Measurements from ENCODE around the gene CYP4F2.
"Not testable (repeated sequence)": the region's sequence is repeated elsewhere in the genome, so short reads cannot be mapped to it uniquely, and the experiment has no call there.

Gene CYP4F2

GRCh38 chr19:15900504-15900903, 2.6 kb upstream of the CYP4F2 start:
- no peak for TF ChIP-seq CTCF (IDR thresholded peaks at IDR 0.05; ENCODE audit: control insufficient read depth, extremely low read depth, insufficient read depth)
- DNase-seq (ENCODE audit: low read depth), result no peak
- no peak overlapping the region for H3K4me3 ChIP-seq (ENCODE audit: low read depth, low read length)

GRCh38 chr19:15900032-15900431, 2.2 kb upstream of the CYP4F2 start:
- not testable (repeated sequence) for DNase-seq (ENCODE audit: low read depth); H3K4me3 ChIP-seq (ENCODE audit: low read depth, low read length)

- not testable (repeated sequence) for DNase-seq (ENCODE audit: low read depth); H3K4me3 ChIP-seq (ENCODE audit: low read depth, low read length)
Measured at GRCh38 chr19:15899561-15899960, 1.7 kb upstream of the CYP4F2 start.

DNA sequence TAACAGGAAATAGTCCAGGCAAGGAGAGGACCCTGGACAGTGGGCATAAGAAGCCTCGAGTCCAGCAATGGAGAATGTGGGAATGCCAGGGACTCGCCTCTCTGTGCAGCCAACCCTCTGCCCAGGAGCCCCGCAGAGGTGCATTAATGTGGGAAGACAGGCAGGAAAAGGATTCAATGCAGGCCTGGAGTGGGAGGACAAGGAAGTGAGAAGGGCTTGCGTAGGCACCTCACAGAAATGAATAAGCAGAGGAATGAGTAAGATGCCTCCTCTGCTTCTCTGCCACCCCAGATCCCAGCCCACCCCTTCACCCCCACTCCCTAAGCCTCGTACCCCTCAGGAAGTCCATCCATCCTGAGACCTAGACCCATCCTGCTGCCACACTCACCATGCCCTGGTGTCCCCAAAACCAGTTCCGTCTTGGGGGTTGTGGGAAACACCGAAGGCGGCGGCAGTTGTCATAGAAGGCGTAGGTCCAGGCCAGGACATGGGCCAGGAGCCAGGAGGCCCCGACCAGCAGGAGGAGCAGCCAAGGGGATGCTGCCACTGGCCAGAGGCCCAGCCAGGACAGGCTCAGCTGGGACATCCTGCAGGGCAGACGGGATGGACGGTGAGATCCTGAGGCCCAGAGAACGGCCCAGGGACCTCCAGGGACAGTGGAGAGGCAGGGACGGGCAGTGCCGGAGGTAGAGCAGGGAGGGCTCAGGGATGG, 692 bp downstream of the CYP4F2 start:
- H3K4me3 ChIP-seq (ENCODE audit: low read depth, low read length), result no peak overlapping the region
- no peak for DNase-seq (ENCODE audit: low read depth)
- no peak for TF ChIP-seq CTCF (IDR thresholded peaks at IDR 0.05; ENCODE audit: control insufficient read depth, extremely low read depth, insufficient read depth)

DNA sequence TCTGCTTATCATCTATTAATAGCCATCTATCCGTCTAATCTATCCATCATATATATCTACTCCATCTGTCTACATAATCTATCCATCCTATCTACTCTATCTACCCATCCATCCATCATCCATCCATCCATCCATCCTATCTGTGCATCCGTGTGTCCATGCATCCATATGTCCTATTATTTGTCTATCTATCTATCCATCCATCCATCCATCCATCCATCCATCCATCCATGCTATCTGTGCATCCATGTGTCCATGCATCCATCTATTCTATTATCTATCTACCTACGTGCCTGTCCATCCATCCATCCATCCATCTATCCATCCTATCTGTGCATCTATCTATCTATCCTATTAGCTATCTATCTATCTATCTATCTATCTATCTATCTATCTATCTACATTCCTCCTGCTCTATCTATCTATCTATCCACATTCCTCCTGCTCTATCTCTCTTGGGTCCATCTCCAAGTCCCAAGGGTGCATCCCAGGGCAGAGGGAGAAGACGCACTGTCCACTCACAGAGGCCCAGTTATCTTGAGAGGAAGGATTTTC, 1.9 kb downstream of the CYP4F2 start:
- DNase-seq (ENCODE audit: low read depth), result no peak
- TF ChIP-seq CTCF (IDR thresholded peaks at IDR 0.05; ENCODE audit: control insufficient read depth, extremely low read depth, insufficient read depth), result no peak

GRCh38 chr19:15894359-15894758, 3.5 kb downstream of the CYP4F2 start:
- no peak overlapping the region for H3K4me3 ChIP-seq (ENCODE audit: low read depth, low read length)
- DNase-seq (ENCODE audit: low read depth), result no peak
- no peak for TF ChIP-seq CTCF (IDR thresholded peaks at IDR 0.05; ENCODE audit: control insufficient read depth, extremely low read depth, insufficient read depth)

More for the DNA sequence above, 1.9 kb downstream of the CYP4F2 start:
- no peak overlapping the region for H3K4me3 ChIP-seq (ENCODE audit: low read depth, low read length)

- no peak overlapping the region for H3K4me3 ChIP-seq (ENCODE audit: low read depth, low read length)
- no peak for DNase-seq (ENCODE audit: low read depth)
- no peak for TF ChIP-seq CTCF (IDR thresholded peaks at IDR 0.05; ENCODE audit: control insufficient read depth, extremely low read depth, insufficient read depth)
Measured at GRCh38 chr19:15893477-15893876, 4.4 kb downstream of the CYP4F2 start.

GRCh38 chr19:15892012-15892411, 5.9 kb downstream of the CYP4F2 start:
- H3K4me3 ChIP-seq (ENCODE audit: low read depth, low read length), result no peak overlapping the region
- no peak for TF ChIP-seq CTCF (IDR thresholded peaks at IDR 0.05; ENCODE audit: control insufficient read depth, extremely low read depth, insufficient read depth)
- no peak for DNase-seq (ENCODE audit: low read depth)
